T-helper 1 cell treated with Interleukin-12 subunit alpha and Interleukin-12 subunit beta and Interleukin-4 antibody, amounts not matched to agents 30 μg/mL and 1 μg/mL, for 36 hours (primary cell): Measurements from ENCODE around the gene FOXRED2.
"Not testable (repeated sequence)": the region's sequence is repeated elsewhere in the genome, so short reads cannot be mapped to it uniquely, and the experiment has no call there.

Source experiments
- H3K27ac Mint-ChIP-seq: one replicate; pipeline ENCODE4 v1.8.0; 2021; ENCODE audit warnings: mild to moderate bottlenecking, mixed read lengths
- H3K27me3 Mint-ChIP-seq: one replicate; pipeline ENCODE4 v1.8.0; 2021; ENCODE audit warnings: low read depth, mixed read lengths
- H3K36me3 Mint-ChIP-seq: one replicate; pipeline ENCODE4 v1.8.0; 2021; ENCODE audit warnings: low read depth, mixed read lengths
- H3K4me1 Mint-ChIP-seq: one replicate; pipeline ENCODE4 v1.8.0; 2021; ENCODE audit warnings: low read depth, mixed read lengths
- H3K4me3 Mint-ChIP-seq: one replicate; pipeline ENCODE4 v1.8.0; 2021; ENCODE audit warnings: mild to moderate bottlenecking, moderate library complexity, mixed read lengths
- H3K9me3 Mint-ChIP-seq: one replicate; pipeline ENCODE4 v1.8.0; 2021; ENCODE audit warnings: mixed read lengths

The FOXRED2 gene

DNA sequence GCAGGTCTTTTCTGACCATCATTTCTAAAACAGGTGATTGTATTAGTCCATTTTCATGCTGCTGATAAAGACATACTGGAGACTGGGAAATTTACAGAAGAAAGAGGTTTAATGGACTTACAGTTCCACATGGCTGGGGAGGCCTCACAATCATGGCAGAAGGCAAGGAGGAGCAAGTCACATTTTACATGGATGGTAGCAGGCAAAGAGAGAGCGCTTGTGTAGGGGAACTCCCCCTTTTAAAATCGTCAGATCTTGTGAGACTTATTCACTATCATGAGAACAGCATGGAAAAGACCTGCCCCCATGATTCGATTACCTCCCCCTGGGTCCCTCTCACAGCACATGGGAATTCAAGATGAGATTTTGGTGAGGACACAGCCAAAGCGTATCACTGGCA is 26.5 kb upstream of the FOXRED2 start:
- not testable (repeated sequence) for H3K4me1 Mint-ChIP-seq, H3K36me3 Mint-ChIP-seq, H3K27ac Mint-ChIP-seq, H3K27me3 Mint-ChIP-seq, H3K4me3 Mint-ChIP-seq, H3K9me3 Mint-ChIP-seq

DNA sequence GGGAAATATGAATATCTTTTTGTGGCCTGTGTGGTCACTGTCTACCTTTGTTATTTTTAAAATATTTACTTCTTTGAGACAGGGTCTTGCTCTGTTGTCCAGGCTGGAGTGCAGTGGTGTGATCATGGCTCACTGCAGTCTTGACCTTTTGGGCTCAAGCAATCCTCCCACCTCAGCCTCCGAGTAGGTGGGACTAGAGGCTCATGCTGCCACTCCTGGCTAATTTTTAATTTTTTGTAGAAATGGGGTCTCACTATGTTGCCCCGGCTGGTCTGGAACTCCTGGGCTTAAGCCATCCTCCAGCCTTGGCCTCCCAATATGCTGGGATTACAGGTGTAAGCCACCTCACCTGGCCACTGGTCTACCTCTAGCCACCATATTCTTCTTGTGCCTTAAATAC is 25.6 kb upstream of the FOXRED2 start:
- Mint-ChIP-seq H3K27ac (no peak overlapping the region), H3K9me3 (no peaks in the 10 kb centered on the region), H3K27me3 (no peaks in the 10 kb centered on the region), H3K4me1 (peaks cover 7% of the 10 kb centered on the region), H3K4me3 (no peak overlapping the region), H3K36me3 (peaks cover 2% of the 10 kb centered on the region)

DNA sequence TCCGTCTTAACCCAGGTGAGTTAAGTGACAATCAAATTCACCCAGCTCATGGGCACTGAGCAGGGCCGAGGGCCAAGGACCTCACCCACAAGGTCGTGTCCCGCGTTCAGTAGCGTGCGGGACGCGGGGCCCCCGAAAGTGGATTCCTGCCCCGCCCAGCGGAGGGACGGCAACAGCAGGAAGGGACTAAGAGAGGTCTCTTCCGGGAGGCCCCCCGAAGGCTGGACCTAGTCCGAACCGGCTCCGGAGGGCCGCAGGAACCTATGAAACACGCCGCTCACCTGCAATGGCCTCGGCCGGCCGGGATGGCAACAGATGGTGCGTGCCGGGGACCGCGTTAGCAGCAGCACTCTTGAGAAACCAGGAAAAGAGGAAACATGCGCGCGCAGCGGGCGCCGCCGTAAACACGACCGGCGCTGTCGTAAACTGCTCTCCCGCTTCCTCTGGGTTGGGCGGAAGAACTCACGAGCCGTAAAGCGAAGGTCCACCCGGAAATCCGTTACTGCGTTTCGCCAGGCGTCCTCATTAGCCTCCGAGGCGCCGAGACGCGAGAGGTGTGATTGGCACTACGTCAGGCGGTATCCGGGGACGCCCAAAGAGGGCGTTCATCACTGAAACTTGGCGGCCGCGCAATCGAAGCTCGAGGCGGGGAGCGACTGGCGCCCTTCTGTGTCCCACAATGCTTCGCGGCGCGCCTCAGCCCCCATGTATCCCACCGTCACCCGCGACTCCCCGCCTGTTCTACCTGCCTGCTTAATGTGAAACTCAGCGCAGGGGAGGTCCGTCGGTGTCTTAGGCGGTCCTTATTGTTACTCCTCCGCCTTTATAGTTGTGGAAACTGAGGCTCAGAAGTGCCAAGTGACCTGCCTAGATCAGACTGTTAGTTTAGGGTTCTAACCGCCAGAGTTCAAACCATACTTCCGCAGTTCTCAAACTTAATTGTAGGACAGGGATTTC is 22.2 kb upstream of the FOXRED2 start, which contains the start of gene EIF3D:
EIF3D (minus strand) TSS at position 372 of the 957 bp plus-strand sequence. CDS start 3,045 bp downstream, outside the sequence.
- H3K4me3 Mint-ChIP-seq = peak within 1 kb of the TSS; percentile 88
- peaks cover 23% of the 10 kb centered on the region for H3K4me1 Mint-ChIP-seq
- peaks cover 27% of the 10 kb centered on the region for H3K36me3 Mint-ChIP-seq
- peak within 1 kb of the TSS; percentile 98 for H3K27ac Mint-ChIP-seq
- no peaks in the 10 kb centered on the region for H3K9me3 Mint-ChIP-seq
- no peaks in the 10 kb centered on the region for H3K27me3 Mint-ChIP-seq

DNA sequence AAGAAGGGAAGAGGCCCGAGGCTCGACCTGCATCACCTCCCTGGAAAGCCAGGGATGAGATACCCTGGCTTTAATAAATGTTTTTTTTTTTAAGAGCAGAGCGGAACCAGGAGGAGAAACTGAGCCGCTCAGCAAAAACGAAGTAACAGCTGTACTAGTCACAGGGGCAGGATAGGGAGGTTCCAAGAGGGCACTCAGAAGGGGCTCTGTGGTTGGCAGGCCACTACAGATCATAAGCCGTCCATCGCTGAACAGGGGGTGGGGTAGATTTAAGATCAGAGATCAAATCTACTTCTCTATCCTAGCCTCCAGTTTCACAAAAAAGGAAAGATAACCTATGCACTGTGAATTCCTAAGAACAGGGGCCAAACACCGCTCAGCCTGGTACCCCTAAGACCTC is 21.5 kb upstream of the FOXRED2 start:
- Mint-ChIP-seq H3K9me3 (no peaks in the 10 kb centered on the region), H3K27me3 (no peaks in the 10 kb centered on the region)

DNA sequence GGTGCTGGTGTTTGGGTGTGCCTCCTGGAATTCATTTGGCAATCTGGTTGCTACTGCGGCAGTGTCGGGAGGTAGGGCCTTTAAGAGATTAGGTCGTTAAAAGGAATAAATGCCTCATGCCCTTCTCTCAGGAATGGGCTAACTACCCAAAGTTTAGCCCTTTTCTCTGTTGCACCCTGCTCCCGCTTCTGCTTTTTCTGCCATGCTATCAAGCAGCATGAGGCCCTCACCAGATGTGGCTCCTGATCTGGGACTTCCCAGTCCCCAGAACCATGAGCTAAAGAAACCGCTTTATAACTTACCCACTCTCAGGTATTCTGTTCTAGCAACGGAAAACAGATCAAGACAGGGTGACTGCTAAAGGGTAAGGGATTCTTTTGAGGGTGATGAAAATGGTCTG is 15.8 kb upstream of the FOXRED2 start:
- no peaks in the 10 kb centered on the region for H3K27me3 Mint-ChIP-seq
- peaks cover 19% of the 10 kb centered on the region for H3K4me1 Mint-ChIP-seq
- no peak overlapping the region for H3K4me3 Mint-ChIP-seq
- no peaks in the 10 kb centered on the region for H3K9me3 Mint-ChIP-seq
- peaks cover 68% of the 10 kb centered on the region for H3K36me3 Mint-ChIP-seq
- H3K27ac Mint-ChIP-seq = no peak overlapping the region

More for the DNA sequence above, 21.5 kb upstream of the FOXRED2 start:
- Mint-ChIP-seq H3K4me1 (peaks cover 23% of the 10 kb centered on the region), H3K27ac (peak overlapping the region; percentile 98), H3K4me3 (peak overlapping the region; percentile 88), H3K36me3 (peaks cover 33% of the 10 kb centered on the region)

DNA sequence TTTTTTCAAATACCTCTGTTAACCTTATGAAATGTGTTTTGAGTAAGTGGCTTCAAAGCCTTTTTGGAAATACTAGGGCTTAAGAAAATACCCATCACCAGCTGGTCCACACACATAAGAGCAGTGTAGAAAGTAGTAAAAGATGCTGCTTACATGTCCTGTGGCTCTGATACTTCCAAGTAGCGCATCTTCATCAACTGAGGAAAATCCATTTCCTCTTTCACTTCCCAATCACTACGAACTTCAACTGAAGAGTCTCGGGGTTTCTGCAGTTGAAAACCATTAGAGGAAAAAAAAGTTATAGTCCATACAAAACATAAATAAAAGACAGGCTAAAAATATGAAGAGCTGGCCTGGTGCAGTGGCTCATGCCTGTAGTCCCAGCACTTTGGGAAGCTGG is 13.6 kb upstream of the FOXRED2 start:
- Mint-ChIP-seq H3K4me1 (peaks cover 7% of the 10 kb centered on the region), H3K27ac (no peak overlapping the region), H3K9me3 (no peaks in the 10 kb centered on the region), H3K36me3 (peaks cover 69% of the 10 kb centered on the region), H3K4me3 (no peak overlapping the region), H3K27me3 (no peaks in the 10 kb centered on the region)

DNA sequence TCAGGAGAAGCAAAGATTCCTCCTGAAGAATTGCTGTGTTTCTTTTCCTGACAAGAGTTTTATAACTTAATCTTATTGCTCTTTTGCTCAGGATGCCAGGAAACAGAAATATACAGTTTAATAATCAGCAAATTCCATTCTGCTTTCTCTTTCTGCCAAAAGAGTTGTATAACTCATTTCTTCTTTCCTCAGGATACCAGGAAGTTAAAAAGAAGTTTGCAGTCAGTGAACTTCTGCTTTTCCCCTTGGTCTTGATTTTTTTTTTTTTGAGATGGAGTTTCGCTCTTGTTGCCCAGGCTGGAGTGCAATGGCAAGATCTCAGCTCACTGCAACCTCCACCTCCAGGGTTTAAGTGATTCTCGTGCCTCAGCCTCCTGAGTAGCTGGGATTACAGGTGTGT is 13.1 kb upstream of the FOXRED2 start:
- not testable (repeated sequence) for H3K4me3 Mint-ChIP-seq, H3K27ac Mint-ChIP-seq, H3K27me3 Mint-ChIP-seq, H3K4me1 Mint-ChIP-seq, H3K9me3 Mint-ChIP-seq
- peaks cover 68% of the 10 kb centered on the region for H3K36me3 Mint-ChIP-seq

DNA sequence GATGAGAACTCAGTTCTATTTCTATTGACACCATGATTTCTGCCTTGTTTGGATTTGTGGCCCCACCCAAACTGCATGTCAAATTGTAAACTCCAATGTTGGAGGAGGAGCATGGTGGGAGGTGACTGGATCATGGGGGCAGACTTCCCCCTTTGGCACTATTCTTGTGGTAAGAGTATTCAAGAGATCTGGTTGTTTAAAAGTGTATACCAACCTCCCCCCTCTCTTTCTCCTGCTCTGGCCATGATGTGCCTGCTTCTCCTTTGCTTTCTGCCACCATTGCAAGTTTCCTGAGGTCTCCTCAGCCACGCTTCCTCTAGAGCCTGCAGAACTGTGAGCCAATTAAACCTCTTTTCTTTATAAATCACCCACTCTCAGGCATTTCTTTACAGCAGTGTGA is 7.9 kb upstream of the FOXRED2 start:
- Mint-ChIP-seq H3K4me1 (peaks cover 7% of the 10 kb centered on the region), H3K27me3 (no peaks in the 10 kb centered on the region), H3K27ac (no peak overlapping the region), H3K4me3 (no peak overlapping the region), H3K36me3 (peaks cover 67% of the 10 kb centered on the region), H3K9me3 (no peaks in the 10 kb centered on the region)

DNA sequence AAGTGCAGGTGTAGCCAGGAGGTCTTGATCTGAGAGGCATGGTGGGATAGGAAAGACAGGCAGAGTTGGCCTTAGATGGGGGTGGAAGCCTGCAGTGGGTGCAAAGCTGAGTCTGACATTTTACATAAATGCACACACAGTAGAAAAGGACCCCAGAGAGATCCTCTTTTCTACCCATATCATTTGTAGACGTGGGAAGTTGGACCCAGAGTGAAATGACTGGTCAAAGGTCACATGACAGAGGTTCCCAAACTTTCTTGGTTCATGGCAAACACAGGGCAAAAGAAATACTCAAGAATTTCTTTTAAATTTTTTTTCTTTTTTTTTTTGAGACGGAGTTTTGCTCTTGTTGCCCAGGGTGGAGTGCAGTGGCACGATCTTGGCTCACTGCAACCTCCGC is 6.2 kb upstream of the FOXRED2 start:
- H3K36me3 Mint-ChIP-seq = peaks cover 55% of the 10 kb centered on the region
- H3K9me3 Mint-ChIP-seq = no peaks in the 10 kb centered on the region

DNA sequence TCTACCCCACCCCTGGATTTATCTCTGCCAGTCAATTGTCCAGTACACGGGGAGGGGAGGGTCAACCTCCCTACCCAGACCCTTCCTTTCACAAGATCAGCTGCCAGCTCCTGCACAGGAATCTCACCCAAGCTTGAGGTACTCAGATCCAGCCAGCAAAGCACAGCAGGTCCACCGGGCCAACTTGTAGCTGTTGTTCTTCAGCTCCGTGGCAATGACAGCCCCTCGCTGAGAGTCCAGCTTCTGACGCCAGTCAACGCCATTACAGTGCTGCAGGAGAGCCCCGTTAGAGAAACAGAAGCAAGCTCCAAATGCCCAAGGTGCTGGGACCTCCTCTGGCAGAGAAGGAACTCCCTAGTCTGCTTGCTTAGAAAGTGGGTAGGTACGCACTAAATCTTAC is 5.5 kb upstream of the FOXRED2 start:
- H3K4me1 Mint-ChIP-seq = peaks cover 11% of the 10 kb centered on the region
- no peak overlapping the region for H3K4me3 Mint-ChIP-seq
- H3K36me3 Mint-ChIP-seq = peaks cover 54% of the 10 kb centered on the region
- no peaks in the 10 kb centered on the region for H3K9me3 Mint-ChIP-seq
- H3K27ac Mint-ChIP-seq = no peak overlapping the region
- no peaks in the 10 kb centered on the region for H3K27me3 Mint-ChIP-seq

More for the DNA sequence above, 6.2 kb upstream of the FOXRED2 start:
- no peaks in the 10 kb centered on the region for H3K27me3 Mint-ChIP-seq
- no peak overlapping the region for H3K27ac Mint-ChIP-seq
- H3K4me1 Mint-ChIP-seq = peaks cover 7% of the 10 kb centered on the region
- no peak overlapping the region for H3K4me3 Mint-ChIP-seq

DNA sequence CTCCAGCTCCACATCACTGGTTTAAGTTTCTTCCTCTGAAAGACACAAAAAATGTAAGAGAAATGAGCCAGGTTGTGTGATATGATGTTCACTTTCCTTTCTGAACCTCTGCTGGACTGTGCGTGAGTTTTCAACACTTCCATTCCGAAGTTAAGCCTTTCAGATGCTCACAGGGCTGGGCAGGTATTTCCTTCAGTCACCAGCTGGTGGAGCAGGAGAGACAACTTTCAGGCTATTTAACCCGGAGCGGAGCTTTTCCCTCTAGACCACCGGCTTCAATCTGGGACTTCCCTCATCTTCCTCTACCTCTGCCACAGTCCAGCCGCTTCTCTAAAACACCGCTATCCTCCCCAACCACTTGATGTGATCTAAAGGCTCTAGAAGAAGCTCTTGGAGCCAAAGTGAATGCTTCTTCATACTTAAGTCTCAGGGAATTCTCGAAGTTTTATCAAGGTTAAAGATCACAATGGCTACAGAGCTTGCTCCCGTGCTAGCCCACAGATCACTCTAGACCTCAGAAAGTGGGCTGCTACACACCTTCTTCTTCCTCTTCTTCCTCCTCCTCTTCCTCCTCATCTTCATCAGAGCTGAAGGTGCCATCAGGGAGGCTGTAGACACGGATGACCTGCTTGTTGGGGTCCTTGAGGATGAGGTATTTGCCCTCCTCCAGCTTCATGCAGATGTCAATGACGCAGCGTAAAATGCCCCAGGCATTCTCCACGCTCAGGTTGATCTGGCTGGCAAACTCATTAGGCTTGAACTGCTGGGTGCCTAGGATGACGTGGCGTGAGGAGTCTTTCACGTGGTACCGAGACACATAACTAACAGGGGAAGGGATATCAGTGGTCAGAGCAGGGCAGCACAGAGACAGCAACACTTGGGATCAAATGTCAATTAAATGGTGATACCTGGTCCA is 4.4 kb upstream of the FOXRED2 start:
- H3K4me3 Mint-ChIP-seq = no peak overlapping the region
- peaks cover 44% of the 10 kb centered on the region for H3K36me3 Mint-ChIP-seq
- peaks cover 12% of the 10 kb centered on the region for H3K4me1 Mint-ChIP-seq

DNA sequence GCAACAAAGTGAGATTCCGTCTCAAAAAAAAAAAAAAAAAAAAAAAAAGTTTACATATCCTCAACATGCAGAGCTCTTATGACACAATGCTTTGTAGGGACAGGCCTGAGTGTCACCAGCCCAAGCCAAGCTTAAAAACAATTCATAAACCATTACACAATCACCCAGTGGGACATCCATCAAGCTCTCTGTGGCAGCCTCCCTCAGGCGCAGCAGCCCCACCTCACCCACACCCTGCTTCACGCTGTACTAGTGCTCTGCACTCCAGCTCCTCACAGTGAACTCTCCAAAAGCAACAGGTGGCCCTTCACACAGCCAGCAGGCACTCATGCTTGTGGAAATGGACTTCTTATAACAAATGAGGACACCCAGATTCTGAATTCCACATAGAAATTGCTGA is 3.5 kb upstream of the FOXRED2 start:
- no peak overlapping the region for H3K4me3 Mint-ChIP-seq
- peaks cover 12% of the 10 kb centered on the region for H3K4me1 Mint-ChIP-seq
- H3K9me3 Mint-ChIP-seq = no peaks in the 10 kb centered on the region
- peaks cover 36% of the 10 kb centered on the region for H3K36me3 Mint-ChIP-seq
- no peak overlapping the region for H3K27ac Mint-ChIP-seq
- H3K27me3 Mint-ChIP-seq = no peaks in the 10 kb centered on the region

More for the DNA sequence above, 4.4 kb upstream of the FOXRED2 start:
- H3K9me3 Mint-ChIP-seq = no peaks in the 10 kb centered on the region
- H3K27ac Mint-ChIP-seq = no peak overlapping the region
- no peaks in the 10 kb centered on the region for H3K27me3 Mint-ChIP-seq

DNA sequence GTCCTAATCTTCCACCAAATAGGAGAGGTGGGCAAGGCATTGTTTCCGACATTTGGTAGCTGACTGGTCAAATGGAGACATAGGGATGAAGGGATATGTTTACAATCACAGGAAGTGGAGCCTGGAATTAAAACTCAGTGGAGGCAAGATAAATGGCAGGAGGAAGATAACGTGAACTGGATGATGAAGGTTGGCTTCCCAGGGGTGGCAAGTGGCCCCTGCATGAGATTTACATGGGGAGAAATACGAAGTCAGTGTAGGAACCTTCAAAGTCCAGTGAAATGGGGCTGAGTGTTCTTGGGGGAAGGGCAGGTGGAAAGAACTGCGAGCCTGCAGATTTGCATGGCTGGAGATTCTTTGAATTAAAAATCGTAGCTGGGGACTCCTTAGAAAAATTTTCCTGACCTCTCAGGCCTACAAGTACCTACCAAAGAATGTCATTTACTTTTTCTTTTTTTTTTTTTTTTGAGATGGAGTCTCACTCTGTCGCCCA is 724 bp upstream of the FOXRED2 start:
- Mint-ChIP-seq H3K27ac (no peak overlapping the region), H3K4me1 (peaks cover 13% of the 10 kb centered on the region), H3K27me3 (no peaks in the 10 kb centered on the region), H3K9me3 (no peaks in the 10 kb centered on the region), H3K36me3 (peaks cover 18% of the 10 kb centered on the region), H3K4me3 (peak overlapping the region; percentile 47)

DNA sequence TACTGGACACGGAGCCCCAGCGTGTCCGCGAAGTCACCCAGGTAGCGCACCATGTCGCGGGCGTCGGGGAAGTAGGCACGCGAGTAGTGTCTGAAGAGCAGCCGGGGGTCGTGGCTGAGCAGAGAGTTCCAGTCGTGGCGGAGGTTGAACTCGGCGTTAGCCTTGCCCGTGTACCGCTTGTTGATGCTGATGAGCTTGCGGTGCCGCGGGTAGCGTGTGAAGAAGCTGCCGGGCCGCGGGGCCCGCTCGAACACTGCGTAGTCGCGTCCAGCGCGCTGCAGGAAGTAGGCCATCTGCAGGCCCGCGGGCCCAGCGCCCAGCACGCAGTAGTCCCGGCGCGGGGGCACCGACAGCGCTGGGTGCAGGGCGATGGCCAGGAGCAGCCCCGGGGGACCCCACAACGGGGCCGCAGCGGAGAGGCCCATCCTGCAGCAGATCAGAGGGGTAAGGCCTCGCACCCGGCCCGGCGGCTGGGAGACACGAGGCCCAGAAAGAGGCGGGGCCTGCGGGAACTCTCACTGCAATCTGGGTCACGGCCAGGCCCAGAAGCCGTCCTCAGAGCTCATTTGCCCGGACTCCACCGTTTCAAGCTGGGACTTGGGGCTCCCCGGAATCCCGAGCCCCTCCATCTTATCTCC is 723 bp downstream of the FOXRED2 start:
- Mint-ChIP-seq H3K27ac (no peak overlapping the region), H3K4me1 (peaks cover 10% of the 10 kb centered on the region), H3K4me3 (peak overlapping the region; percentile 53), H3K9me3 (no peaks in the 10 kb centered on the region), H3K27me3 (no peaks in the 10 kb centered on the region), H3K36me3 (peaks cover 8% of the 10 kb centered on the region)
